IMR-90 (cell line): Measurements from ENCODE around the gene OGDHL. TPM values are rescaled to one million over a fixed set of nuclear protein-coding genes. Genes with fewer than 3 reads are reported as not detected.

Experiments used
- ATAC-seq: fragments of 200-7000 bp; cut with Tn5 transposase; 2 replicates; pipeline ENCODE4 v1.9.1; 2020; ENCODE audit warnings: low read depth, mild to moderate bottlenecking, moderate library complexity
- BruUV-seq: library from RNA; stranded (reverse); fragments of 400-500 nt; replicated peaks from 2 replicates; lab custom pipeline; 2021; lab: Mats Ljungman, UMichigan
- CTCF ChIA-PET: fragments of 300-600 bp; formaldehyde crosslinking; extraction: SDS; loops from one replicate; lab custom pipeline; 2021; ENCODE audit warnings: antibody characterized with exemption; lab: Yijun Ruan, JAX
- POLR2A ChIA-PET: fragments of 300-600 bp; sonication (Branson Sonifier 250); formaldehyde crosslinking; loops from one replicate; lab custom pipeline; 2022; ENCODE audit warnings: antibody characterized with exemption; ENCODE audit not compliant: unreplicated experiment; lab: Charles Lee
- DNase-seq: peaks from one replicate; pipeline ENCODE4 v3.0.0; 2013
- H2AFZ ChIP-seq: replicated peaks from 2 replicates; pipeline ENCODE3; 2013; ENCODE audit warnings: low read length, mild to moderate bottlenecking; ENCODE audit not compliant: poor library complexity
- H2AK5ac ChIP-seq: 2 replicates; pipeline ENCODE4 v1.6.1; 2013; ENCODE audit warnings: low read depth, low read length, inconsistent platforms
- H2AK9ac ChIP-seq: replicated peaks from 2 replicates; pipeline ENCODE3; 2013; ENCODE audit warnings: mild to moderate bottlenecking, low read depth, low read length, moderate library complexity; ENCODE audit not compliant: poor library complexity
- H2BK120ac ChIP-seq: 2 replicates; pipeline ENCODE4 v1.6.1; 2013; ENCODE audit warnings: low read depth, low read length, inconsistent platforms
- H2BK15ac ChIP-seq: 3 replicates; pipeline ENCODE4 v1.6.1; 2013; ENCODE audit warnings: low read depth, low read length, inconsistent platforms
- H2BK20ac ChIP-seq: 2 replicates; pipeline ENCODE4 v1.6.1; 2013; ENCODE audit warnings: low read depth, mild to moderate bottlenecking, inconsistent platforms, low read length, moderate library complexity
- H2BK5ac ChIP-seq: 2 replicates; pipeline ENCODE4 v1.6.1; 2013; ENCODE audit warnings: mild to moderate bottlenecking, low read depth, low read length, inconsistent platforms; ENCODE audit not compliant: poor library complexity, severe bottlenecking
- H3K14ac ChIP-seq: replicated peaks from 2 replicates; pipeline ENCODE4 v1.6.1; 2013; ENCODE audit warnings: low read depth, low read length, inconsistent platforms
- H3K18ac ChIP-seq: 2 replicates; pipeline ENCODE4 v1.6.1; 2013; ENCODE audit warnings: low read depth, low read length, control low read depth
- H3K23ac ChIP-seq: 2 replicates; pipeline ENCODE4 v1.6.1; 2013; ENCODE audit warnings: low read depth, low read length, inconsistent platforms
- H3K27ac ChIP-seq: 2 replicates; pipeline ENCODE4 v1.5.1; 2013; ENCODE audit warnings: mild to moderate bottlenecking, control low read depth, low read length; ENCODE audit not compliant: insufficient read depth
- H3K27me3 ChIP-seq: 2 replicates; pipeline ENCODE4 v1.6.1; 2013; ENCODE audit warnings: low read length; ENCODE audit not compliant: control insufficient read depth, insufficient read depth
- H3K36me3 ChIP-seq: 2 replicates; pipeline ENCODE4 v1.6.1; 2013; ENCODE audit warnings: low read length, mixed read lengths; ENCODE audit not compliant: control insufficient read depth, insufficient read depth
- H3K4ac ChIP-seq: 2 replicates; pipeline ENCODE4 v1.6.1; 2013; ENCODE audit warnings: low read depth, low read length, inconsistent platforms
- H3K4me1 ChIP-seq: 2 replicates; pipeline ENCODE4 v1.6.1; 2013; ENCODE audit warnings: low read length, mixed read lengths; ENCODE audit not compliant: control insufficient read depth, insufficient read depth
- H3K4me2 ChIP-seq: 2 replicates; pipeline ENCODE4 v1.6.1; 2013; ENCODE audit warnings: low read depth, mild to moderate bottlenecking, control low read depth, low read length, moderate library complexity
- H3K4me3 ChIP-seq: 2 replicates; pipeline ENCODE4 v1.5.1; 2013; ENCODE audit warnings: low read depth, mild to moderate bottlenecking, control low read depth, low read length, moderate library complexity; ENCODE audit not compliant: insufficient read depth
- H3K56ac ChIP-seq: 2 replicates; pipeline ENCODE4 v1.6.1; 2013; ENCODE audit warnings: low read length, inconsistent platforms; ENCODE audit not compliant: insufficient read depth; ENCODE audit errors: extremely low read depth
- H3K79me1 ChIP-seq, 2 experiments: 2 replicates each; pipeline ENCODE4 v1.6.1; 2013; ENCODE audit warnings: low read length in 2 of 2, inconsistent platforms in 1 of 2, low read depth in 1 of 2
- H3K9ac ChIP-seq: 2 replicates; pipeline ENCODE4 v1.6.1; 2013; ENCODE audit warnings: low read depth, low read length, control low read depth
- H3K9me1 ChIP-seq: 2 replicates; pipeline ENCODE4 v1.6.1; 2013; ENCODE audit warnings: low read length, inconsistent platforms; ENCODE audit not compliant: insufficient read depth
- H3K9me3 ChIP-seq: 2 replicates; pipeline ENCODE4 v1.6.1; 2013; ENCODE audit warnings: low read length; ENCODE audit not compliant: control insufficient read depth, insufficient read depth
- H4K20me1 ChIP-seq: 2 replicates; pipeline ENCODE4 v1.6.1; 2013; ENCODE audit warnings: low read length, inconsistent platforms; ENCODE audit not compliant: insufficient read depth
- H4K5ac ChIP-seq: 2 replicates; pipeline ENCODE4 v1.6.1; 2013; ENCODE audit warnings: mild to moderate bottlenecking, low read depth, low read length, control low read depth
- H4K8ac ChIP-seq, 2 experiments: 2 replicates each; pipeline ENCODE4 v1.6.1; 2013; ENCODE audit warnings: low read depth in 2 of 2, low read length in 2 of 2, control low read depth in 1 of 2, inconsistent platforms in 1 of 2
- H4K91ac ChIP-seq: 2 replicates; pipeline ENCODE4 v1.6.1; 2013; ENCODE audit warnings: low read depth, low read length, inconsistent platforms; ENCODE audit not compliant: insufficient read depth
- CHD1 ChIP-seq: IDR thresholded peaks from 2 replicates; pipeline ENCODE4 v1.6.1; 2012; ENCODE audit warnings: low read depth, low read length, improper control_type of control experiment
- CTCF ChIP-seq: conservative IDR thresholded peaks from 2 replicates; pipeline ENCODE4 v1.5.1; 2012; ENCODE audit warnings: mild to moderate bottlenecking, low read depth, low read length, improper control_type of control experiment
- ELK1 ChIP-seq: fragments of 150-350 bp; IDR thresholded peaks from 2 replicates; pipeline ENCODE4 v1.6.1; 2016; ENCODE audit warnings: low read depth, mild to moderate bottlenecking, low read length, moderate library complexity, borderline replicate concordance
- FOS ChIP-seq: fragments of 150-350 bp; IDR thresholded peaks from 2 replicates; pipeline ENCODE4 v1.6.1; 2016; ENCODE audit warnings: low read depth, low read length
- MAFK ChIP-seq: IDR thresholded peaks from 2 replicates; pipeline ENCODE4 v1.6.1; 2012; ENCODE audit warnings: low read depth, low read length, improper control_type of control experiment
- MAZ ChIP-seq: IDR thresholded peaks from 2 replicates; pipeline ENCODE4 v1.6.1; 2012; ENCODE audit warnings: low read depth, mild to moderate bottlenecking, low read length, improper control_type of control experiment, moderate library complexity, borderline replicate concordance
- NFE2L2 ChIP-seq: fragments of 150-350 bp; IDR thresholded peaks from 2 replicates; pipeline ENCODE4 v1.6.1; 2016; ENCODE audit warnings: low read depth, mild to moderate bottlenecking, low read length
- RAD21 ChIP-seq: IDR thresholded peaks from 2 replicates; pipeline ENCODE4 v1.6.1; 2012; ENCODE audit warnings: low read length, improper control_type of control experiment
- USF2 ChIP-seq: fragments of 150-350 bp; IDR thresholded peaks from 2 replicates; pipeline ENCODE4 v1.6.1; 2017; ENCODE audit warnings: mild to moderate bottlenecking, antibody characterized with exemption, low read length, low read depth
- WGBS, 2 experiments: methylation state at CpG; one replicate each; pipeline versions ENCODE4 v1.1.5 to v1.1.7; 2013; ENCODE audit warnings: missing lambda C conversion rate in 2 of 2; ENCODE audit not compliant: insufficient read length in 1 of 2; ENCODE audit errors: extremely low coverage in 2 of 2; 5-methylcytosine and 5-hydroxymethylcytosine counted together
- dilution Hi-C: fragments of 300-500 bp; cut with HindIII; formaldehyde crosslinking; loops from one replicate; pipeline ENCODE4 v1.14.3; 2018; ENCODE audit warnings: low sequenced_read_pairs; ENCODE audit not compliant: unreplicated experiment
- in situ Hi-C: fragments of 300-500 bp; cut with MboI; formaldehyde crosslinking; loops from 3 replicates; pipeline ENCODE4 v1.14.3; 2019; ENCODE audit warnings: low sequenced_read_pairs, inconsistent platforms, mixed read lengths
- intact Hi-C: fragments of 100-400 bp; cut with micrococcal nuclease; formaldehyde crosslinking; loops from 2 replicates; pipeline ENCODE4 v1.10.0; 2022
- polyA plus RNA-seq, 3 experiments: library from polyadenylated mRNA; depleted of rRNA; stranded (reverse); fragments of >200 nt; gene quantifications; 2 replicates each; pipeline ENCODE4 v1.2.3, GENCODE V29; 2012; ENCODE audit warnings: low replicate concordance in 1 of 3
- total RNA-seq: library from RNA; depleted of rRNA; stranded (reverse); fragments of >200 nt; gene quantifications from 2 replicates; pipeline ENCODE4 v1.2.3, GENCODE V29; 2012

The OGDHL gene
- total and polyA plus RNA-seq, 2 of the 4 experiments (the other 2 are of a cell fraction), result 0.18 to 0.27 TPM

GRCh38 chr10:49733866-49734265, 28.3 kb downstream of the OGDHL start:
- ChIA-PET CTCF (no interaction called here), POLR2A (no interaction called here)
- no peak overlapping the region for H3K23ac ChIP-seq
- no peaks in the 10 kb centered on the region for H3K36me3 ChIP-seq
- DNase-seq, result no peak
- no peak for ATAC-seq
- no peak overlapping the region for H4K91ac ChIP-seq
- H3K4me2 ChIP-seq, result no peak overlapping the region
- H4K20me1 ChIP-seq, result no peaks in the 10 kb centered on the region
- no peaks in the 10 kb centered on the region for H3K79me1 ChIP-seq
- H3K56ac ChIP-seq, result no peak overlapping the region
- H2BK15ac ChIP-seq, result no peak overlapping the region
- no peak overlapping the region for H4K5ac ChIP-seq
- H2BK5ac ChIP-seq, result no peak overlapping the region
- no peak overlapping the region for H3K9ac ChIP-seq
- H3K27ac ChIP-seq, result no peak overlapping the region
- H3K18ac ChIP-seq, result no peak overlapping the region
- no peak overlapping the region for H3K4ac ChIP-seq
- H2AFZ ChIP-seq, result no peak overlapping the region
- no peak overlapping the region for H2AK9ac ChIP-seq
- H3K27me3 ChIP-seq, result no peaks in the 10 kb centered on the region
- in situ Hi-C loops (no loop called here), intact Hi-C loops (no loop called here), dilution Hi-C loops (no loop called here)
- no peaks in the 10 kb centered on the region for H3K9me1 ChIP-seq
- TF ChIP-seq CHD1 (no peak), MAZ (no peak), RAD21 (no peak), USF2 (no peak), CTCF (no peak), MAFK (no peak), ELK1 (no peak), NFE2L2 (no peak), FOS (no peak)
- no peak overlapping the region for H3K14ac ChIP-seq
- no peak overlapping the region for H2AK5ac ChIP-seq
- BruUV-seq, result no TSS peak
- H2BK20ac ChIP-seq, result no peak overlapping the region
- no peaks in the 10 kb centered on the region for H3K4me1 ChIP-seq
- no peak overlapping the region for H2BK120ac ChIP-seq
- no peak overlapping the region for H3K4me3 ChIP-seq
- no peak overlapping the region for H4K8ac ChIP-seq
- no peaks in the 10 kb centered on the region for H3K9me3 ChIP-seq
- no CpG with 5 or more reads among the region's 7 CpGs for WGBS, 2 experiments
